Prostate gland (tissue), 2 donors: Measurements from ENCODE around the gene RNF224. TPM values are rescaled to one million over a fixed set of nuclear protein-coding genes. Genes with fewer than 3 reads are reported as not detected.

Source experiments
- DNase-seq: peaks from one replicate; pipeline ENCODE4 v3.0.0-alpha.2; 2019; ENCODE audit warnings: low spot score
- H3K27ac ChIP-seq, 2 donors: fragments of 200-600 bp; sonication (generic); 2 replicates each; pipeline ENCODE4 v1.5.1; 2017 to 2019
- H3K27me3 ChIP-seq: fragments of 200-600 bp; sonication (generic); replicated peaks from 2 replicates; pipeline ENCODE4 v1.5.1; 2019; ENCODE audit not compliant: insufficient read depth
- H3K36me3 ChIP-seq, 2 donors: fragments of 200-600 bp; sonication (generic); 1 replicate in 1 of 2; 2 replicates in 1 of 2; pipeline versions ENCODE4 v1.5.1 to v1.8.1; 2017 to 2019
- H3K4me1 ChIP-seq: fragments of 200-600 bp; sonication (generic); replicated peaks from 2 replicates; pipeline ENCODE4 v1.5.1; 2019
- H3K4me3 ChIP-seq, 2 donors: fragments of 200-600 bp; sonication (generic); 2 replicates each; pipeline ENCODE4 v1.5.1; 2017 to 2019
- H3K9me3 ChIP-seq: fragments of 200-600 bp; sonication (generic); 2 replicates; pipeline ENCODE4 v1.5.1; 2017
- CTCF ChIP-seq, 4 experiments: fragments of 200-600 bp in 2 of 4; fragments of 450-650 bp in 2 of 4; sonication (generic) in 2 of 4; IDR thresholded peaks; 1 replicate in 3 of 4; 2 replicates in 1 of 4; pipeline ENCODE4 v1.5.1; 2016 to 2019; ENCODE audit warnings: antibody characterized with exemption in 4 of 4, mild to moderate bottlenecking in 2 of 4, moderate library complexity in 2 of 4
- POLR2A ChIP-seq: fragments of 450-650 bp; IDR thresholded peaks from one replicate; pipeline ENCODE4 v1.6.1; 2016; ENCODE audit warnings: antibody characterized with exemption, mild to moderate bottlenecking
- POLR2AphosphoS5 ChIP-seq: sonication (generic); formaldehyde crosslinking; IDR thresholded peaks from one replicate; pipeline ENCODE4 v1.6.1; 2017; ENCODE audit warnings: antibody characterized with exemption
- WGBS: methylation state at CpG from one replicate; pipeline ENCODE4 v1.1.5; 2018; 5-methylcytosine and 5-hydroxymethylcytosine counted together
- intact Hi-C: fragments of 100-400 bp; cut with DNase I; formaldehyde crosslinking; loops from one replicate; pipeline ENCODE4 v1.14.2; 2022
- total RNA-seq, 2 donors: library from RNA; depleted of rRNA; stranded (reverse); fragments of >200 nt; gene quantifications; one replicate each; pipeline ENCODE4 v1.1.0, GENCODE V29; 2016

RNF224 gene
- total RNA-seq, 2 donors from 2014 or later, result not detected

GRCh38 chr9:137200311-137201204 is 26.7 kb upstream of the RNF224 start, which contains the start of gene TPRN:
Gene TPRN, minus strand, starts transcription at chr9:137200741. Its CDS starts 30 bp downstream, at chr9:137200711.
- peak; percentile 99 for DNase-seq
- peak within 1 kb of the TSS; percentile 56 to 61 for H3K4me3 ChIP-seq
- TF ChIP-seq POLR2A (peak; percentile 63), CTCF (IDR thresholded peaks at IDR 0.05) (peak in 2 of 4 experiments; percentile 35 to 38), POLR2AphosphoS5 (peak; percentile 92)
- peak within 1 kb of the TSS; percentile 71 to 72 for H3K27ac ChIP-seq
- intact Hi-C loops, result no loop called here
- H3K4me1 ChIP-seq, result peaks cover 48% of the 10 kb centered on the region
- H3K36me3 ChIP-seq, result no peaks in the 10 kb centered on the region
- H3K9me3 ChIP-seq, result no peaks in the 10 kb centered on the region
- H3K27me3 ChIP-seq, result no peaks in the 10 kb centered on the region
- WGBS, result 0% methylated on average over 16 of the region's 118 CpGs

GRCh38 chr9:137201205-137201868 is 26.0 kb upstream of the RNF224 start:
- WGBS, result 19% methylated on average over 23 of the region's 23 CpGs
- intact Hi-C loops, result no loop called here
- Histone ChIP-seq H3K4me1 (peaks cover 49% of the 10 kb centered on the region), H3K27ac (peak overlapping the region; percentile 71 to 72), H3K4me3 (peak overlapping the region; percentile 56 to 61), H3K9me3 (no peaks in the 10 kb centered on the region), H3K27me3 (no peaks in the 10 kb centered on the region), H3K36me3 (no peaks in the 10 kb centered on the region)
- TF ChIP-seq POLR2A (no peak), CTCF (IDR thresholded peaks at IDR 0.05) (no peak), POLR2AphosphoS5 (no peak)
- no peak for DNase-seq

GRCh38 chr9:137202966-137203365 is 24.3 kb upstream of the RNF224 start:
- Histone ChIP-seq H3K9me3 (no peaks in the 10 kb centered on the region), H3K4me3 (no peak overlapping the region), H3K27ac (no peak overlapping the region), H3K36me3 (no peaks in the 10 kb centered on the region), H3K4me1 (peaks cover 42% of the 10 kb centered on the region), H3K27me3 (no peaks in the 10 kb centered on the region)
- WGBS, result 81% methylated on average over 8 of the region's 8 CpGs
- no peak for DNase-seq
- intact Hi-C loops, result no loop called here
- TF ChIP-seq POLR2AphosphoS5, result no peak
- no peak for TF ChIP-seq POLR2A
- no peak for TF ChIP-seq CTCF (IDR thresholded peaks at IDR 0.05)

- no peaks in the 10 kb centered on the region for H3K9me3 ChIP-seq
- H3K27me3 ChIP-seq, result no peaks in the 10 kb centered on the region
- intact Hi-C loops, result no loop called here
- DNase-seq, result no peak
- H3K27ac ChIP-seq, result peak overlapping the region; percentile 49 to 72
- peak overlapping the region; percentile 73 to 75 for H3K4me3 ChIP-seq
- no peak for TF ChIP-seq CTCF (IDR thresholded peaks at IDR 0.05)
- no peak for TF ChIP-seq POLR2A
- no peak for TF ChIP-seq POLR2AphosphoS5
- H3K36me3 ChIP-seq, result no peaks in the 10 kb centered on the region
- 17% methylated on average over 21 of the region's 21 CpGs for whole genome bisulfite sequencing
- H3K4me1 ChIP-seq, result peaks cover 28% of the 10 kb centered on the region
Measured at GRCh38 chr9:137204731-137205125, 22.6 kb upstream of the RNF224 start.
